Osteoblast (primary cell): Measurements from ENCODE around the gene RER1. TPM values are rescaled to one million over a fixed set of nuclear protein-coding genes. Genes with fewer than 3 reads are reported as not detected.

Source experiments
- DNase-seq: peaks from one replicate; pipeline ENCODE4 v3.0.0; 2011; ENCODE audit warnings: low spot score, mixed read lengths; ENCODE audit not compliant: insufficient read length; ENCODE audit errors: missing footprints
- H2AFZ ChIP-seq: 2 replicates; pipeline ENCODE4 v1.6.0; 2011; ENCODE audit warnings: mild to moderate bottlenecking, low read length
- H3K27ac ChIP-seq: 2 replicates; pipeline ENCODE4 v1.5.1; 2011; ENCODE audit warnings: mild to moderate bottlenecking, low read depth, low read length, moderate library complexity
- H3K27me3 ChIP-seq: 2 replicates; pipeline ENCODE4 v1.6.0; 2012; ENCODE audit warnings: mild to moderate bottlenecking, control low read depth, inconsistent platforms, low read length, moderate library complexity; ENCODE audit not compliant: insufficient read depth
- H3K36me3 ChIP-seq: 2 replicates; pipeline ENCODE4 v1.5.1; 2011; ENCODE audit warnings: mild to moderate bottlenecking, low read length, control low read depth, moderate library complexity; ENCODE audit not compliant: insufficient read depth
- H3K4me1 ChIP-seq: 2 replicates; pipeline ENCODE4 v1.5.1; 2011; ENCODE audit warnings: mild to moderate bottlenecking, low read length, control low read depth, moderate library complexity; ENCODE audit not compliant: insufficient read depth
- H3K4me2 ChIP-seq: 2 replicates; pipeline ENCODE4 v1.6.0; 2011; ENCODE audit warnings: mild to moderate bottlenecking, low read length; ENCODE audit not compliant: insufficient read depth
- H3K4me3 ChIP-seq: fragments of 200-600 bp; sonication (generic); 3 replicates; pipeline ENCODE4 v1.5.1; 2012; ENCODE audit warnings: mild to moderate bottlenecking, low read length, inconsistent platforms; ENCODE audit not compliant: insufficient read depth
- H3K79me2 ChIP-seq: 2 replicates; pipeline ENCODE4 v1.6.0; 2012; ENCODE audit warnings: mild to moderate bottlenecking, low read length, control low read depth, inconsistent platforms; ENCODE audit not compliant: insufficient read depth
- H3K9me3 ChIP-seq: 2 replicates; pipeline ENCODE4 v1.5.1; 2011; ENCODE audit warnings: low read depth, low read length, control low read depth
- H4K20me1 ChIP-seq: 2 replicates; pipeline ENCODE4 v1.6.0; 2012; ENCODE audit warnings: mild to moderate bottlenecking, low read length, control low read depth; ENCODE audit not compliant: insufficient read depth
- total RNA-seq: library from RNA; depleted of rRNA; stranded (reverse); fragments of >200 nt; gene quantifications from 2 replicates; pipeline ENCODE4 v1.2.3, GENCODE V29; 2012
- TF ChIP-seq, protein P1 (sequence below): IDR thresholded peaks from 2 replicates; pipeline ENCODE4 v1.5.1; 2011; ENCODE audit warnings: mild to moderate bottlenecking, low read depth, low read length, moderate library complexity; ENCODE audit errors: extremely low read depth

Gene RER1
- total RNA-seq, 1 donor = 95.2 TPM

DNA sequence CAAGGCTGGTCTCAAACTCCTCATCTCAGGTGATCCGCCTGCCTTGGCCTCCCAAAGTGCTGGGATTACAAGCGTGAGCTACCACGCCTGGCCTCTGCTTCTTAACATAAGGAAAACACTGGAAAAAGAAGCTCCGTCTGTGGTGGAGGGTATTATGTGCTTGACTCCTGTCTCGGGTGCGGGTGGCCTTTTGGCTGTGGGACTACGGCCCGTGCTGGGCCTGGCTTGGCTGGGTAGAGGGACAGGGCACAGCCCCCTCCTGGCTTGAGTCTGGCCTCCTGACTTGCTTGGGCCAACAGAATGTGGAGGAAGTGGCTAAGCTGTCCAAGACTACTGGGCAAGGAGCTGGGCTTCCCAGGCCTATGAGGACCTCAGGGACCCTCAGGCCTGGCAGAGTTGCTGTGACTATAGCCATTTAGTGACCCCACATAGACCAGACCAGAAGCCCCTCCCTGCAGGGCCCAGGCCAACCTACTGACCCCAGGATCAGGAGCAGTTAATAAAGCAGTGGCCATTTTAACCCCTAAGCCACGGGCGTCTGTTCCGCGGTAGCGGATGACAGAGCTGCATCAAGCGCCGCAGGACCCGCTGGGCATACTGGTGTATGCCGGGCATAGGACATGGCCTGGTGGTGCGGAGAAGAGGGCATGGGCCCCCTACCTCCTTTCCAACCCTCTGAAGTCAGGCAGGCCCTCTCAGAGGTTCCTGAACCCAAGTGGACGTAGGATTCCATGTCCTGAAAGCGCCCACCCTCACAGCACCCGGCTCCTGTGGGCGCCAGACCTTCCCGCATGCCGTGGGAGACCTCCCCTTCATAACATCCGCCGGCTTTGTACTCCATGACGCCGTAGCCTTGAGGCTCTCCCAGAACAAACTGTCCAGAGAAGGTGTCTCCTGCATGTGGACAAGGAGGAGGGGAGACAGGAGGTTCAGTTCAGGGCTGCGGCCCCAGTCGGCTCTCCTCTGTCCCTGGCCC lies 4.7 kb upstream of the RER1 start:
- peaks cover 19% of the 10 kb centered on the region for H3K79me2 ChIP-seq
- H3K36me3 ChIP-seq = peaks cover 12% of the 10 kb centered on the region
- TF ChIP-seq, protein P1, sequence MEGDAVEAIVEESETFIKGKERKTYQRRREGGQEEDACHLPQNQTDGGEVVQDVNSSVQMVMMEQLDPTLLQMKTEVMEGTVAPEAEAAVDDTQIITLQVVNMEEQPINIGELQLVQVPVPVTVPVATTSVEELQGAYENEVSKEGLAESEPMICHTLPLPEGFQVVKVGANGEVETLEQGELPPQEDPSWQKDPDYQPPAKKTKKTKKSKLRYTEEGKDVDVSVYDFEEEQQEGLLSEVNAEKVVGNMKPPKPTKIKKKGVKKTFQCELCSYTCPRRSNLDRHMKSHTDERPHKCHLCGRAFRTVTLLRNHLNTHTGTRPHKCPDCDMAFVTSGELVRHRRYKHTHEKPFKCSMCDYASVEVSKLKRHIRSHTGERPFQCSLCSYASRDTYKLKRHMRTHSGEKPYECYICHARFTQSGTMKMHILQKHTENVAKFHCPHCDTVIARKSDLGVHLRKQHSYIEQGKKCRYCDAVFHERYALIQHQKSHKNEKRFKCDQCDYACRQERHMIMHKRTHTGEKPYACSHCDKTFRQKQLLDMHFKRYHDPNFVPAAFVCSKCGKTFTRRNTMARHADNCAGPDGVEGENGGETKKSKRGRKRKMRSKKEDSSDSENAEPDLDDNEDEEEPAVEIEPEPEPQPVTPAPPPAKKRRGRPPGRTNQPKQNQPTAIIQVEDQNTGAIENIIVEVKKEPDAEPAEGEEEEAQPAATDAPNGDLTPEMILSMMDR = no peak

DNA sequence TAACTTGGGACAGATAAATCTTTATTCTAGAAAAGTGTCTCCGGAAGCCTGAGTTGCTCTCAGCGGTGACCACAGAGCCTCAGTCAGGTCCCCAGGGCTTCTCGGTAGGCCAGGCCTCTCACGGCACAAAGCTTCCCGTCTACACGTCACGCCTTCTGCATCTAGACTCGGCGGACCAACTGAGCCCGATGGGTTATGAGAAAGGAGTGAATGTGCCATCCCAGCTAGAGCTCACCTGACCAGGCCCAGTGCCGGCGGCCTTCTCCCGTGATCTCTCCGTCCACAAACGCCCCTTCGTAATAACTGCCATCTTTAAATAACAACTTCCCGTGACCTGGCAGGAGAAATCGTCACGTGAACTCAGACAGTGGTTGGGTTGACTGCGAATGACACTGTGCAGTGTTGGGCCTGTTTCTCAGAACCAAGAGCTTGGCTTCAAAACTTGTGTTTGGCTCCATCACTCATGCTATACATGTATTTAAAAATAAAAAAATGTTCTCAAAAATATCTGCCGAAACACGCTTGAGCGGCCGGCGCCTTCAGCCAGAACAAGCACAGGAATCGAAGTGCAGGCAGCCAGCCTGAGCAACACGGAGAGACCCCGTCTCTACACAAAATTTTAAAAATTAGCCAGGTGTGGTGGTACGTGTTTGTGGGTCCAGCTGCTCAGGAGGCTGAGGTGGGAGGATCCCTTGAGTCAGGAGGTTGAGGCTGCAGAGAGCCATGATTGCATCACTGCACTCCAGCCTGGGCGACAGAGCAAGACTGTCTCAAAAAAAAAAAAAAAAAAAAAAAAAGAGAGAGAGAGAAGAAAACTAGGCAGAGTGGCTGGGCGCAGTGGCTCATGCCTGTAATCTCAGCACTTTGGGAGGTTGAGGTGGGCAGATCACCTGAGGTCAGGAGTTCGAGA lies 3.4 kb upstream of the RER1 start:
- no peak overlapping the region for H3K27ac ChIP-seq
- H4K20me1 ChIP-seq = peaks cover 12% of the 10 kb centered on the region
- H3K9me3 ChIP-seq = no peaks in the 10 kb centered on the region
- peaks cover 16% of the 10 kb centered on the region for H3K36me3 ChIP-seq
- no peak overlapping the region for H3K4me2 ChIP-seq
- H3K4me1 ChIP-seq = peaks cover 15% of the 10 kb centered on the region
- H3K79me2 ChIP-seq = peaks cover 32% of the 10 kb centered on the region
- peak; percentile 46 for DNase-seq
- no peaks in the 10 kb centered on the region for H3K27me3 ChIP-seq
- no peak overlapping the region for H2AFZ ChIP-seq
- TF ChIP-seq, protein P1 = no peak
- no peak overlapping the region for H3K4me3 ChIP-seq

More for the DNA sequence above, 4.7 kb upstream of the RER1 start:
- Histone ChIP-seq H3K4me1 (peaks cover 7% of the 10 kb centered on the region), H3K4me2 (no peak overlapping the region), H2AFZ (no peak overlapping the region), H3K9me3 (no peaks in the 10 kb centered on the region), H3K27ac (no peak overlapping the region), H3K4me3 (no peak overlapping the region), H3K27me3 (no peaks in the 10 kb centered on the region), H4K20me1 (no peaks in the 10 kb centered on the region)
- DNase-seq = peak; percentile 79

DNA sequence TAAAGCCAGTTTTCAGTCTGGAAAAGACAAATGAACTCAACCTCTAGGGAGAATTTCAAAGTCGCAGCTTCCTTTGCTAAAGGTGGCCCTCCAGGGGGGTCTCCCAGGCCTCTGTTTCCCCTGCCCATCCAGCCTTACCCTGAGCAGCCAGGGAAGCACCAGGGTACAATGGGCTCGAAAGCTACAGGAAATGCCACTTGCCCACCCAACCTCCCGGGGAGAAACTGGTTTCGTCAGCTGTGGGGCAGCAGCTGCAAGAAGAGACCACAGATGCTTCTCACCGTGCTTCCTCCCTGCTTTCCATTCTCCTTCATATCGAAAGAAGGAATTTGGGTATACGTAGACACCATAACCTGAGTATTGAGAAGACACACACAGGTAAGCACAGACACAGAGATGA lies 2.0 kb upstream of the RER1 start:
- no peak overlapping the region for H3K4me3 ChIP-seq
- peaks cover 46% of the 10 kb centered on the region for H3K79me2 ChIP-seq
- H3K27me3 ChIP-seq = no peaks in the 10 kb centered on the region
- H3K36me3 ChIP-seq = peaks cover 30% of the 10 kb centered on the region
- no peak overlapping the region for H3K27ac ChIP-seq
- peaks cover 19% of the 10 kb centered on the region for H3K4me1 ChIP-seq
- no peaks in the 10 kb centered on the region for H3K9me3 ChIP-seq
- peak; percentile 32 for DNase-seq
- H3K4me2 ChIP-seq = no peak overlapping the region
- no peak overlapping the region for H2AFZ ChIP-seq
- TF ChIP-seq, protein P1 = no peak
- peaks cover 26% of the 10 kb centered on the region for H4K20me1 ChIP-seq
